Lung (tissue), 12 donors: ENCODE data around the gene TMF1. TPM values are rescaled to one million over a fixed set of nuclear protein-coding genes. Genes with fewer than 3 reads are reported as not detected.

Source experiments
- ATAC-seq: fragments of 200-7000 bp; cut with Tn5 transposase; one replicate; pipeline ENCODE4 v1.9.1; 2020; ENCODE audit warnings: moderate number of reproducible peaks; ENCODE audit not compliant: insufficient read depth, low FRiP score
- DNase-seq, 3 donors: peaks; one replicate each; pipeline ENCODE4 v3.0.0-alpha.2; 2013 to 2017
- H3K27ac ChIP-seq, 2 donors: one replicate each; pipeline ENCODE4 v1.5.1; 2013; ENCODE audit warnings: mild to moderate bottlenecking in 2 of 2, moderate library complexity in 2 of 2, control low read depth in 1 of 2, inconsistent platforms in 1 of 2, low read depth in 1 of 2, low read length in 1 of 2
- H3K27me3 ChIP-seq, 3 donors: one replicate each; pipeline ENCODE4 v1.5.1; 2013; ENCODE audit warnings: low read length in 2 of 3; ENCODE audit not compliant: control insufficient read depth in 3 of 3, insufficient read depth in 3 of 3
- H3K36me3 ChIP-seq, 4 donors: one replicate each; pipeline ENCODE4 v1.5.1; 2013; ENCODE audit warnings: low read length in 4 of 4, mild to moderate bottlenecking in 1 of 4, moderate library complexity in 1 of 4; ENCODE audit not compliant: control insufficient read depth in 4 of 4, insufficient read depth in 4 of 4
- H3K4me1 ChIP-seq, 5 donors: one replicate each; pipeline ENCODE4 v1.5.1; 2013; ENCODE audit warnings: low read length in 5 of 5, mild to moderate bottlenecking in 2 of 5, moderate library complexity in 1 of 5; ENCODE audit not compliant: control insufficient read depth in 5 of 5, insufficient read depth in 5 of 5
- H3K4me3 ChIP-seq: one replicate; pipeline ENCODE4 v1.5.1; 2013; ENCODE audit warnings: mild to moderate bottlenecking, control low read depth, moderate library complexity
- H3K9ac ChIP-seq, 2 donors: one replicate each; pipeline ENCODE4 v1.5.1; 2013; ENCODE audit warnings: low read length in 2 of 2, control low read depth in 1 of 2; ENCODE audit not compliant: insufficient read depth in 1 of 2
- H3K9me3 ChIP-seq, 4 donors: one replicate each; pipeline ENCODE4 v1.5.1; 2013; ENCODE audit warnings: low read length in 3 of 4, mild to moderate bottlenecking in 1 of 4, moderate library complexity in 1 of 4; ENCODE audit not compliant: control insufficient read depth in 4 of 4, insufficient read depth in 3 of 4
- CTCF ChIP-seq: IDR thresholded peaks from 2 replicates; pipeline ENCODE4 v1.5.1; 2012; ENCODE audit warnings: mild to moderate bottlenecking; ENCODE audit errors: control extremely low read depth, extremely low read depth
- WGBS, 2 donors: extraction: QIAGEN DNeasy Blood & Tissue Kit; methylation state at CpG; one replicate each; pipeline ENCODE4 v1.1.7; 2013; 5-methylcytosine and 5-hydroxymethylcytosine counted together
- polyA plus RNA-seq, 2 donors: library from polyadenylated mRNA; stranded (reverse); fragments of 200-250 nt; gene quantifications; one replicate each; pipeline ENCODE4 v1.2.1, GENCODE V29; 2013
- total RNA-seq, 2 donors: library from RNA; depleted of rRNA in 1 of 2; stranded (reverse); fragments of >200 nt in 1 of 2; gene quantifications; one replicate each; pipeline ENCODE4 v1.2.1, GENCODE V29; 2014 to 2021
- donor health status: control.
- donor health status: control.
- donor health status: Bipolar disorder and iron deficiency.
- donor health status: healthy.
- donor health status: DM: yes; HTN: yes; CAD: no.

Gene TMF1
- total and polyA plus RNA-seq, 4 donors: 9.6 to 84.3 (median 26.1) TPM

DNA sequence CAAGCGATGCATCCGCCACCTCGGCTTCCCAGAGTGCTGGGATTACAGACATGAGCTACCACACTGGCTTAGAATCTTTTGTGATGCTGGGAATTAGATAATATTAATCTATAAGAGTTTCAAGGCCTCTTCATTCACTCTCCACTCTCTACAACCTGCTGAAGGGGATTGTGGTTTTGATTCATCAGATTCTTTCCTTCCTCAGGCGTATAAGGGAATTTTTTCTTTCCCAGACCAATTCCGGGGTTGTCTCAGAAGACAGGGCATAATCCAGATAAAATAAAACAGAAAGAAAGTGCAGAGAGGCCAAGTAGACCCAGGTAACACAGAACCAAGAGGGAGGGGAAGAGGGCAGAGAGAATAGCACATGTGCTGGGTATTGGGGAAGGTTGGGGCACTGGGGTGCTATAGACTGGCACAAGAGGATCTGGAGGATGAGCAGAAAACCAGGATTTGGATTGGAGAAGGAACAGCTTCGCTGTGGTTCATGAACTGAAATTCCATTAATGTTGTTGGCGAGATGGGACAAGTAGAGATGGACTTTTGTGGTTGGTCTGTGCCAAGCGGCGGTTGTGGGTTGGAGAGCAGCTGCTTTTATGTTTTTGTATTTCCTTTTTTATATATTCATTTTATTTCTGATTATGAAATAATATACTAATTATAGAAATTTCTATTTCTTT lies 45.4 kb upstream of the TMF1 start:
- no peak for DNase-seq
- no peak for ATAC-seq
- H3K36me3 ChIP-seq: peaks cover 4 to 13% (median 8%) of the 10 kb centered on the region in 4 donors
- no peak overlapping the region for H3K9ac ChIP-seq
- no peaks in the 10 kb centered on the region for H3K9me3 ChIP-seq
- 60 to 80% methylated on average over 9 of the region's 9 CpGs for WGBS, 2 donors
- no peak overlapping the region for H3K4me3 ChIP-seq
- H3K27ac ChIP-seq: no peak overlapping the region
- peaks cover 0 to 26% (median 3%) of the 10 kb centered on the region in 5 donors for H3K4me1 ChIP-seq
- TF ChIP-seq CTCF: no peak
- H3K27me3 ChIP-seq: no peaks in the 10 kb centered on the region

- WGBS, 2 donors: 85 to 94% methylated on average over 3 to 5 of the region's 5 CpGs
- TF ChIP-seq CTCF: no peak
- Histone ChIP-seq H3K36me3 (peaks cover 0 to 4% (median 4%) of the 10 kb centered on the region in 4 donors), H3K27ac (no peak overlapping the region), H3K27me3 (no peaks in the 10 kb centered on the region), H3K4me1 (peaks cover 0 to 22% (median 5%) of the 10 kb centered on the region in 5 donors), H3K9ac (no peak overlapping the region), H3K9me3 (no peaks in the 10 kb centered on the region), H3K4me3 (no peak overlapping the region)
- ATAC-seq: no peak
- no peak for DNase-seq
Observed at GRCh38 chr3:69096299-69096698, 44.2 kb upstream of the TMF1 start.

DNA sequence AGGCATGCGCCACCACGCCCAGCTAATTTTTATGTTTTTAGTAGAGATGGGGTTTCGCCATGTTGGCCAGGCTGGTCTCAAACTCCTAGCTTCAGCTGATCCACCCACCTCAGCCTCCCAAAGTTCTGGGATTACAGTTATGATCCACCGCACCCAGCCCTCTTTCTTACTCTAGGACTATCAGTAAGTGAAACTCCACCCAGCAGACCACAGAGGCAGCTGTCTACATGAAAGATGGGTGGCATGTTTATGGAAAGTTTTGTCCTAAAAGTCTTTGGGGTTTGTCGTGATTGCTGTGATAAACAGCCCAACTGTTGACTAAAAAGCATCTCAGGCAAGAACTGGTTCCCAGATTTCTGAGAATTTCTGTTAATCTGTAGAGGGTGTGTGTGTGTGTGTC lies 43.5 kb upstream of the TMF1 start:
- H3K27ac ChIP-seq: no peak overlapping the region
- 69 to 71% methylated on average over 5 of the region's 5 CpGs for WGBS, 2 donors
- no peak overlapping the region for H3K9ac ChIP-seq
- no peak overlapping the region for H3K4me3 ChIP-seq
- no peaks in the 10 kb centered on the region for H3K9me3 ChIP-seq
- H3K4me1 ChIP-seq: peaks cover 0 to 20% (median 5%) of the 10 kb centered on the region in 5 donors
- DNase-seq (peak in 1 of 3 donors; percentile 19), ATAC-seq (no peak)
- TF ChIP-seq CTCF: no peak
- peaks cover 0 to 5% (median 4%) of the 10 kb centered on the region in 4 donors for H3K36me3 ChIP-seq
- no peaks in the 10 kb centered on the region for H3K27me3 ChIP-seq
